Hippocampal formation (tissue), 2 donors: ENCODE measurements around the gene SYNDIG1.

Experiments
- DNase-seq, 2 donors: peaks; one replicate each; lab custom pipeline; 2025; lab: John Stamatoyannopoulos, UW

The SYNDIG1 gene

GRCh38 chr20:24634855-24635254 is 165.4 kb downstream of the SYNDIG1 start:
- DNase-seq = peak; percentile 43 to 71

- DNase-seq = no peak
Measured at GRCh38 chr20:24636626-24637025, 167.2 kb downstream of the SYNDIG1 start.

GRCh38 chr20:24637087-24637486 is 167.7 kb downstream of the SYNDIG1 start:
- no peak for DNase-seq

GRCh38 chr20:24637941-24638340 is 168.5 kb downstream of the SYNDIG1 start:
- DNase-seq = no peak

- DNase-seq = no peak
Measured at GRCh38 chr20:24638591-24639548, 169.4 kb downstream of the SYNDIG1 start.

GRCh38 chr20:24640276-24640675 is 170.8 kb downstream of the SYNDIG1 start:
- DNase-seq = no peak

- no peak for DNase-seq
Measured at GRCh38 chr20:24640686-24641085, 171.3 kb downstream of the SYNDIG1 start.

GRCh38 chr20:24643731-24644626 is 174.6 kb downstream of the SYNDIG1 start:
- DNase-seq = no peak

GRCh38 chr20:24646321-24646720 is 176.9 kb downstream of the SYNDIG1 start:
- DNase-seq = no peak

- no peak for DNase-seq
Measured at GRCh38 chr20:24647713-24648112, 178.3 kb downstream of the SYNDIG1 start.

GRCh38 chr20:24648481-24648880 is 179.1 kb downstream of the SYNDIG1 start:
- DNase-seq = no peak

GRCh38 chr20:24648919-24649318 is 179.5 kb downstream of the SYNDIG1 start:
- DNase-seq = no peak

GRCh38 chr20:24649787-24650490 is 180.5 kb downstream of the SYNDIG1 start:
- DNase-seq = peak in 1 of 2 donors; percentile 32

GRCh38 chr20:24651171-24651975 is 181.9 kb downstream of the SYNDIG1 start:
- no peak for DNase-seq

- DNase-seq = no peak
Measured at GRCh38 chr20:24651976-24652345, 182.5 kb downstream of the SYNDIG1 start.

GRCh38 chr20:24653306-24653705 is 183.9 kb downstream of the SYNDIG1 start:
- no peak for DNase-seq

GRCh38 chr20:24654425-24654824 is 185.0 kb downstream of the SYNDIG1 start:
- DNase-seq = no peak

GRCh38 chr20:24656391-24656790 is 187.0 kb downstream of the SYNDIG1 start:
- DNase-seq = no peak

- DNase-seq = no peak
Measured at GRCh38 chr20:24657196-24657595, 187.8 kb downstream of the SYNDIG1 start.

- DNase-seq = no peak
Measured at GRCh38 chr20:24657878-24658620, 188.6 kb downstream of the SYNDIG1 start.
